HCT116 (cell line): ENCODE data around the gene MIEF1. TPM values are rescaled to one million over a fixed set of nuclear protein-coding genes. Genes with fewer than 3 reads are reported as not detected.

Source experiments
- ATAC-seq: fragments of 200-7000 bp; cut with Tn5 transposase; 2 replicates; pipeline ENCODE4 v1.9.1; 2020; ENCODE audit warnings: mild to moderate bottlenecking, moderate library complexity
- BruUV-seq: library from RNA; stranded (reverse); fragments of 400-500 nt; replicated peaks from 2 replicates; lab custom pipeline; 2021; lab: Mats Ljungman, UMichigan
- CTCF ChIA-PET: fragments of 300-600 bp; sonication (Branson Sonifier 250); formaldehyde crosslinking; loops from one replicate; lab custom pipeline; 2021; ENCODE audit warnings: antibody characterized with exemption; lab: Charles Lee
- POLR2A ChIA-PET: fragments of 300-600, 350-600 bp; sonication (Branson Sonifier 250); formaldehyde crosslinking; loops from one replicate; lab custom pipeline; 2021; ENCODE audit warnings: antibody characterized with exemption; lab: Charles Lee
- RAD21 ChIA-PET, 2 experiments: fragments of 300-600 bp; sonication (Branson Sonifier 250); formaldehyde crosslinking; loops; one replicate each; lab custom pipeline; 2023; ENCODE audit warnings: low total read pairs in 2 of 2; ENCODE audit not compliant: uncharacterized antibody in 2 of 2, unreplicated experiment in 2 of 2, low non-redundant PET in 1 of 2; lab: Charles Lee
- DNase-seq: peaks from one replicate; pipeline ENCODE4 v3.0.0-alpha.2; 2010; ENCODE audit warnings: low read depth, low spot score
- H2AFZ ChIP-seq: fragments of 200-600 bp; shearing (Covaris generic), sonication (generic); 2 replicates; pipeline ENCODE4 v1.6.1; 2017; ENCODE audit warnings: low read depth, mixed run types, mixed read lengths, antibody characterized with exemption, low read length; ENCODE audit not compliant: poor library complexity, severe bottlenecking
- H3K27ac ChIP-seq: 2 replicates; pipeline ENCODE4 v1.5.1; 2012; ENCODE audit warnings: low read depth, low read length
- H3K27me3 ChIP-seq: fragments of 200-600 bp; sonication (generic); 2 replicates; pipeline ENCODE4 v1.6.1; 2016; ENCODE audit warnings: mixed run types, low read length, mixed read lengths; ENCODE audit not compliant: insufficient read depth
- H3K36me3 ChIP-seq, 2 experiments: fragments of 200-500 bp in 1 of 2; fragments of 200-600 bp in 1 of 2; sonication (Bioruptor generic) in 1 of 2; sonication (generic) in 1 of 2; 2 replicates each; pipeline versions ENCODE4 v1.5.1 to v1.6.1; 2014 to 2016; ENCODE audit warnings: low read length in 2 of 2, inconsistent platforms in 1 of 2, mixed read lengths in 1 of 2, mixed run types in 1 of 2; ENCODE audit not compliant: insufficient read depth in 2 of 2, control insufficient read depth in 1 of 2
- H3K4me1 ChIP-seq, 2 experiments: fragments of 200-600 bp in 1 of 2; sonication (generic) in 1 of 2; 2 replicates each; pipeline versions ENCODE4 v1.5.1 to v1.6.1; 2012 to 2017; ENCODE audit warnings: low read length in 2 of 2, inconsistent platforms in 1 of 2, mild to moderate bottlenecking in 1 of 2, mixed read lengths in 1 of 2, mixed run types in 1 of 2, moderate library complexity in 1 of 2; ENCODE audit not compliant: insufficient read depth in 2 of 2, control insufficient read depth in 1 of 2
- H3K4me2 ChIP-seq: fragments of 200-600 bp; sonication (generic); 2 replicates; pipeline ENCODE4 v1.6.1; 2017; ENCODE audit warnings: mixed run types, low read length, mixed read lengths
- H3K4me3 ChIP-seq, 2 experiments: fragments of 200-600 bp in 1 of 2; sonication (generic) in 1 of 2; replicated peaks in 1 of 2; 2 replicates each; pipeline ENCODE4 v1.5.1; 2011 to 2016; ENCODE audit warnings: low read length in 2 of 2, control low read depth in 1 of 2, low read depth in 1 of 2, mild to moderate bottlenecking in 1 of 2, mixed read lengths in 1 of 2, mixed run types in 1 of 2
- H3K79me2 ChIP-seq: fragments of 200-600 bp; sonication (generic); 2 replicates; pipeline ENCODE4 v1.6.1; 2017; ENCODE audit warnings: mild to moderate bottlenecking, mixed run types, low read length, moderate library complexity, mixed read lengths; ENCODE audit not compliant: insufficient read depth
- H3K9ac ChIP-seq: fragments of 200-600 bp; sonication (generic); 2 replicates; pipeline ENCODE4 v1.6.1; 2016; ENCODE audit warnings: low read length, mixed read lengths
- H3K9me2 ChIP-seq: fragments of 200-600 bp; sonication (generic), shearing (Covaris generic); 2 replicates; pipeline ENCODE4 v1.6.1; 2017; ENCODE audit warnings: mixed run types, mild to moderate bottlenecking, moderate library complexity; ENCODE audit not compliant: insufficient read depth
- H3K9me3 ChIP-seq, 2 experiments: fragments of 200-500 bp in 1 of 2; fragments of 200-600 bp in 1 of 2; sonication (Bioruptor generic) in 1 of 2; sonication (generic) in 1 of 2; 2 replicates each; pipeline ENCODE4 v1.6.1; 2014 to 2017; ENCODE audit warnings: low read length in 2 of 2, mixed read lengths in 2 of 2, inconsistent platforms in 1 of 2, low read depth in 1 of 2, mild to moderate bottlenecking in 1 of 2, mixed run types in 1 of 2, moderate library complexity in 1 of 2; ENCODE audit not compliant: control insufficient read depth in 1 of 2, insufficient read depth in 1 of 2
- H4K20me1 ChIP-seq: fragments of 200-600 bp; sonication (generic), shearing (Covaris generic); 2 replicates; pipeline ENCODE4 v1.6.1; 2017; ENCODE audit warnings: mixed run types, mild to moderate bottlenecking, moderate library complexity; ENCODE audit not compliant: insufficient read depth
- ATF3 ChIP-seq: IDR thresholded peaks from 2 replicates; pipeline ENCODE4 v1.6.1; 2012
- CBX3 ChIP-seq: IDR thresholded peaks from 2 replicates; pipeline ENCODE4 v1.6.1; 2012; ENCODE audit warnings: low read depth
- CEBPB ChIP-seq: IDR thresholded peaks from 2 replicates; pipeline ENCODE4 v1.6.1; 2012; ENCODE audit warnings: low read depth
- CTCF ChIP-seq, 3 experiments: fragments of 200-600 bp in 1 of 3; sonication (generic) in 1 of 3; IDR thresholded peaks in 2 of 3; conservative IDR thresholded peaks in 1 of 3; 2 replicates each; pipeline ENCODE4 v1.5.1; 2012 to 2017; ENCODE audit warnings: low read depth in 2 of 3, low read length in 2 of 3, antibody characterized with exemption in 1 of 3, borderline replicate concordance in 1 of 3, control low read depth in 1 of 3, mild to moderate bottlenecking in 1 of 3, mixed read lengths in 1 of 3, mixed run types in 1 of 3, moderate library complexity in 1 of 3; ENCODE audit not compliant: insufficient read depth in 1 of 3
- EGR1 ChIP-seq: IDR thresholded peaks from 2 replicates; pipeline ENCODE4 v1.6.1; 2012; ENCODE audit warnings: low read depth
- EZH2 ChIP-seq: fragments of 200-600 bp; sonication (generic); IDR thresholded peaks from 2 replicates; pipeline ENCODE4 v1.6.1; 2017; ENCODE audit warnings: antibody characterized with exemption, mixed run types
- EZH2phosphoT487 ChIP-seq: fragments of 200-600 bp; IDR thresholded peaks from 2 replicates; pipeline ENCODE4 v1.6.1; 2018; ENCODE audit warnings: antibody characterized with exemption, borderline replicate concordance
- FOSL1 ChIP-seq: IDR thresholded peaks from 2 replicates; pipeline ENCODE4 v1.6.1; 2012; ENCODE audit warnings: low read depth
- JUND ChIP-seq: IDR thresholded peaks from 2 replicates; pipeline ENCODE4 v1.6.1; 2012
- MAX ChIP-seq: IDR thresholded peaks from 2 replicates; pipeline ENCODE4 v1.6.1; 2012
- POLR2A ChIP-seq: IDR thresholded peaks from 2 replicates; pipeline ENCODE4 v1.7.0; 2011; ENCODE audit warnings: borderline replicate concordance; ENCODE audit not compliant: insufficient read depth, insufficient read length; ENCODE audit errors: extremely low read depth
- POLR2AphosphoS5 ChIP-seq: IDR thresholded peaks from 2 replicates; pipeline ENCODE4 v1.6.1; 2011; ENCODE audit warnings: mild to moderate bottlenecking, low read depth, low read length, moderate library complexity
- RAD21 ChIP-seq: IDR thresholded peaks from 2 replicates; pipeline ENCODE4 v1.6.1; 2012; ENCODE audit warnings: low read depth, mild to moderate bottlenecking
- REST ChIP-seq: IDR thresholded peaks from 2 replicates; pipeline ENCODE4 v1.6.1; 2012; ENCODE audit warnings: low read depth
- SIN3A ChIP-seq: IDR thresholded peaks from 2 replicates; pipeline ENCODE4 v1.6.1; 2012; ENCODE audit warnings: low read depth
- SP1 ChIP-seq: IDR thresholded peaks from 2 replicates; pipeline ENCODE4 v1.6.1; 2012; ENCODE audit warnings: low read depth
- SRF ChIP-seq: IDR thresholded peaks from 2 replicates; pipeline ENCODE4 v1.6.1; 2012; ENCODE audit warnings: low read depth
- YY1 ChIP-seq: IDR thresholded peaks from 2 replicates; pipeline ENCODE4 v1.6.1; 2011; ENCODE audit warnings: low read length, low read depth, moderate library complexity, mild to moderate bottlenecking; ENCODE audit not compliant: insufficient replicate concordance; ENCODE audit errors: extremely low read depth
- ZFX ChIP-seq: fragments of 450-650 bp; IDR thresholded peaks from 2 replicates; pipeline ENCODE4 v1.6.1; 2017
- ZNF274 ChIP-seq: fragments of 200-500 bp; sonication (Bioruptor generic); IDR thresholded peaks from 2 replicates; pipeline ENCODE4 v1.6.1; 2014; ENCODE audit warnings: mild to moderate bottlenecking, low read depth, low read length, inconsistent platforms
- intact Hi-C: fragments of 100-400 bp; cut with micrococcal nuclease; formaldehyde crosslinking; loops from 2 replicates; pipeline ENCODE4 v1.10.0; 2022
- total RNA-seq: library from RNA; stranded (reverse); gene quantifications from one replicate; pipeline ENCODE4 v1.2.1, GENCODE V29; 2021; ENCODE audit not compliant: unreplicated experiment

The MIEF1 gene
- total RNA-seq, 1 experiment from 2014 or later: 42.8 TPM

- Histone ChIP-seq H4K20me1 (peaks cover 9% of the 10 kb centered on the region; the same call in 1 of the 2 replicates), H3K4me1 (no peaks in the 10 kb centered on the region), H3K27ac (no peak overlapping the region), H3K36me3 (peaks cover 55 to 80% of the 10 kb centered on the region in 2 experiments), H3K9me3 (no peaks in the 10 kb centered on the region), H3K9ac (no peak overlapping the region), H3K79me2 (peaks cover 73% of the 10 kb centered on the region), H3K27me3 (no peaks in the 10 kb centered on the region), H2AFZ (no peak overlapping the region), H3K9me2 (no peaks in the 10 kb centered on the region), H3K4me2 (no peak overlapping the region), H3K4me3 (no peak overlapping the region)
- BruUV-seq: no TSS peak
- ATAC-seq (no peak), DNase-seq (no peak)
- ChIA-PET RAD21 (no interaction called here), POLR2A (no interaction called here), CTCF (no interaction called here)
- intact Hi-C loops: no loop called here
- TF ChIP-seq POLR2AphosphoS5: no peak
- TF ChIP-seq SIN3A: no peak
- TF ChIP-seq CTCF (IDR thresholded peaks at IDR 0.05 in 2 of 3, conservative IDR thresholded peaks at IDR 0.05 in 1 of 3; ENCODE audit: borderline replicate concordance in 1 of 3, insufficient read depth in 1 of 3, low read depth in 2 of 3, low read length in 2 of 3): no peak
- no peak for TF ChIP-seq YY1
- TF ChIP-seq MAX: no peak
- no peak for TF ChIP-seq RAD21
- TF ChIP-seq CEBPB: no peak
- TF ChIP-seq SP1: no peak
- no peak for TF ChIP-seq SRF
- no peak for TF ChIP-seq EGR1
- no peak for TF ChIP-seq REST
- no peak for TF ChIP-seq JUND
- TF ChIP-seq ZNF274: no peak
- no peak for TF ChIP-seq CBX3
- no peak for TF ChIP-seq ZFX
- no peak for TF ChIP-seq EZH2
- TF ChIP-seq EZH2phosphoT487: no peak
- TF ChIP-seq FOSL1: no peak
- TF ChIP-seq POLR2A: no peak
- no peak for TF ChIP-seq ATF3
These were observed 9.9 kb downstream of the MIEF1 start for GRCh38 chr22:39512026-39512425.
